Measurements from ENCODE around the gene VSIG8.

DNA sequence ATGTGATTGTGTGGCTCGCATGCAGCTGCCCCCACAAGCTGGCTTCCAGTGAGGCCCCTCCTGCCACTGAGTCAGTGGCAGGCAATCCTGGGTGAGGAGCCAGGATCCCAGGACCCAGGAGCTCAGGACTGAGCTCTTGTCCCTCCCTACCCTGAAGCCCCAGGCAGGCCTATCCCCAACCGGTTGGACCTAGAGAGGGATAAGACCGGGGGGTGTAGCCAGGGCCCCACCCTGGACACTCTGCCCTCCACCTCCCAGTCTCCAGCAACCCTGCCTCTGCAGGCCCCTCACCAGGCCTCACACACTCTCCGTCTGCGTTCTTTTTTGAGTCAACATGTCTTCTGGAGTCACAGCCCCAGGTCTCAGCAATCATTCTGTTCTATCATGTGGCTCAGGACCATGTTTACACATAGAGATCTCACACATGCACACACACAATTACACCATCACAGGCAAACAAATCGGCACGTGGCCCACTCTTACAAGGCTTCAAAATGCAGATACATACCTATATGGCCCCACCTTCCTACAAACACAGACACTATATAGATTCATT is 2.6 kb downstream of the VSIG8 start:
- TF ChIP-seq, protein P1, sequence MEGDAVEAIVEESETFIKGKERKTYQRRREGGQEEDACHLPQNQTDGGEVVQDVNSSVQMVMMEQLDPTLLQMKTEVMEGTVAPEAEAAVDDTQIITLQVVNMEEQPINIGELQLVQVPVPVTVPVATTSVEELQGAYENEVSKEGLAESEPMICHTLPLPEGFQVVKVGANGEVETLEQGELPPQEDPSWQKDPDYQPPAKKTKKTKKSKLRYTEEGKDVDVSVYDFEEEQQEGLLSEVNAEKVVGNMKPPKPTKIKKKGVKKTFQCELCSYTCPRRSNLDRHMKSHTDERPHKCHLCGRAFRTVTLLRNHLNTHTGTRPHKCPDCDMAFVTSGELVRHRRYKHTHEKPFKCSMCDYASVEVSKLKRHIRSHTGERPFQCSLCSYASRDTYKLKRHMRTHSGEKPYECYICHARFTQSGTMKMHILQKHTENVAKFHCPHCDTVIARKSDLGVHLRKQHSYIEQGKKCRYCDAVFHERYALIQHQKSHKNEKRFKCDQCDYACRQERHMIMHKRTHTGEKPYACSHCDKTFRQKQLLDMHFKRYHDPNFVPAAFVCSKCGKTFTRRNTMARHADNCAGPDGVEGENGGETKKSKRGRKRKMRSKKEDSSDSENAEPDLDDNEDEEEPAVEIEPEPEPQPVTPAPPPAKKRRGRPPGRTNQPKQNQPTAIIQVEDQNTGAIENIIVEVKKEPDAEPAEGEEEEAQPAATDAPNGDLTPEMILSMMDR (IDR thresholded peaks at IDR 0.05): no peak
- TF ChIP-seq POLR2A (IDR thresholded peaks at IDR 0.05): no peak
- TF ChIP-seq EP300 (IDR thresholded peaks at IDR 0.05): no peak
- TF ChIP-seq POLR2AphosphoS5 (IDR thresholded peaks at IDR 0.05): no peak
